Spleen (tissue), 7 donors: Measurements from ENCODE around the gene COTL1.

Experiments used
- POLR2A ChIP-seq, 3 donors: fragments of 450-650 bp; IDR thresholded peaks; one replicate each; pipeline ENCODE4 v1.5.1; 2017; ENCODE audit warnings: antibody characterized with exemption in 3 of 3, mild to moderate bottlenecking in 1 of 3
- POLR2AphosphoS5 ChIP-seq, 3 donors: sonication (generic); formaldehyde crosslinking; IDR thresholded peaks; one replicate each; pipeline ENCODE4 v1.5.1; 2017; ENCODE audit warnings: antibody characterized with exemption in 3 of 3
- TF ChIP-seq, protein P1 (sequence below), 11 experiments: fragments of 200-600 bp in 7 of 11; fragments of 450-650 bp in 4 of 11; sonication (generic) in 4 of 11; IDR thresholded peaks in 8 of 11; conservative IDR thresholded peaks in 3 of 11; 1 replicate in 7 of 11; 2 replicates in 4 of 11; pipeline versions ENCODE4 v1.4.0 to v1.8.0; 2016 to 2021; ENCODE audit warnings: antibody characterized with exemption in 11 of 11, inconsistent platforms in 4 of 11, mild to moderate bottlenecking in 1 of 11
- donor health status: DM: no; HTN: no; CAD: no; lungs with moderate emphysema.
- donor health status: DM: no; HTN: no; CAD: no.
- donor health status: DM: no; HTN: no; CAD: no.

DNA sequence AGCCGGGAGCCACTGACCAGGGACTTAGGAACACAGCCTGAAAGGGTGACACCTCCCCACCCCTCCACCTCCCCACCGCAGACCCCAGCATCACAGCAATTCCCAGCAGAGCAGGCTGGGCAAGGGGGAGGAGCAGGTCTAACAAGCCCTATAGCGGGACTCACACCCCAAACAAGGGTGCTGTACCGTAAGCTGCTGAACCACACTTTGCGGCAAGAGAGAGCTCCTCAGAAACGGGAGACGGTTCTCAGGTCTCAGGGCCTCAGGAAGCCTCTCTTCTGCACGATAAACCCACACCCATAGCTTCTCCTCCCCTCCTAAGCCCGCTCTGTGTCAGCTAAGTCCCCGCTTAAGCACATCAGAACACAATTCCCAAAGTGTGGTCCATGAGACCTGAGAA lies 11.7 kb upstream of the COTL1 start:
- TF ChIP-seq, protein P1, sequence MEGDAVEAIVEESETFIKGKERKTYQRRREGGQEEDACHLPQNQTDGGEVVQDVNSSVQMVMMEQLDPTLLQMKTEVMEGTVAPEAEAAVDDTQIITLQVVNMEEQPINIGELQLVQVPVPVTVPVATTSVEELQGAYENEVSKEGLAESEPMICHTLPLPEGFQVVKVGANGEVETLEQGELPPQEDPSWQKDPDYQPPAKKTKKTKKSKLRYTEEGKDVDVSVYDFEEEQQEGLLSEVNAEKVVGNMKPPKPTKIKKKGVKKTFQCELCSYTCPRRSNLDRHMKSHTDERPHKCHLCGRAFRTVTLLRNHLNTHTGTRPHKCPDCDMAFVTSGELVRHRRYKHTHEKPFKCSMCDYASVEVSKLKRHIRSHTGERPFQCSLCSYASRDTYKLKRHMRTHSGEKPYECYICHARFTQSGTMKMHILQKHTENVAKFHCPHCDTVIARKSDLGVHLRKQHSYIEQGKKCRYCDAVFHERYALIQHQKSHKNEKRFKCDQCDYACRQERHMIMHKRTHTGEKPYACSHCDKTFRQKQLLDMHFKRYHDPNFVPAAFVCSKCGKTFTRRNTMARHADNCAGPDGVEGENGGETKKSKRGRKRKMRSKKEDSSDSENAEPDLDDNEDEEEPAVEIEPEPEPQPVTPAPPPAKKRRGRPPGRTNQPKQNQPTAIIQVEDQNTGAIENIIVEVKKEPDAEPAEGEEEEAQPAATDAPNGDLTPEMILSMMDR (IDR thresholded peaks at IDR 0.05 in 8 of 11, conservative IDR thresholded peaks at IDR 0.05 in 3 of 11) = no peak
- TF ChIP-seq POLR2A (IDR thresholded peaks at IDR 0.05) (no peak), POLR2AphosphoS5 (IDR thresholded peaks at IDR 0.05) (no peak)
